Fibroblast of mammary gland (primary cell): ENCODE measurements around the gene GULP1.

Experiments used
- DNase-seq: peaks from one replicate; pipeline ENCODE4 v3.0.0-alpha.2; 2010; ENCODE audit warnings: low read depth
- H3K4me3 ChIP-seq: 2 replicates; pipeline ENCODE4 v1.5.1; 2011; ENCODE audit warnings: low read depth, mild to moderate bottlenecking, low read length, moderate library complexity; ENCODE audit not compliant: control insufficient read depth
- CTCF ChIP-seq: conservative IDR thresholded peaks from 2 replicates; pipeline ENCODE4 v1.5.1; 2011; ENCODE audit warnings: low read depth, low read length, inconsistent platforms; ENCODE audit not compliant: control insufficient read depth, insufficient read depth

The GULP1 gene

DNA sequence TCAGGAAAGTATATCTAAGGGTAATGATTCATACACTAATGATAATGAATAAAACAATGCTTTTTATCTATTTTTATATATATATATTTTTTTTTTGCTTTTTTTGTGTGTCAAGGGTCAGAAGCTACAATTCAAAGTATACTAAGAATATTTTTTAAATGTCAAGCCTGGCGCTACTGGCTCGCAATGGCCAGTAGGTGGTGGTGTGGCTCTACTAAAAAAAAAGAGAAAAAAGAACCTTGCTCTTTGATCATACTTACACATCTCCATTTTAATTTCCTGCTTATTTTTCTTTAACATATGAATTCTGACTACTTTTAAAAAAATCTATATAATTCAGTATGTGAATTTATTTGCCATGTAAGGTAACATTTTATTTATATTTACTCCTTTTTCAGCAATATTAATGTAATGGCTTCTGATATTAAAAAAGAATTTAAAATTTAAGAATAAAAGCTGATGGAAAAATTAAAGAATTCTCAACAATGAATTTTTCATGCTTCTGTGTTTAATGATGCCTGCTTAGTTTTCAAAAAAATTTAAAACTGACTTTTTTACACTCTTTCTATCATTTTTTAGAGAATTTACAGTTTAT, 232.9 kb downstream of the GULP1 start:
- peak; percentile 67 for TF ChIP-seq CTCF
- H3K4me3 ChIP-seq: no peak overlapping the region
- peak; percentile 75 for DNase-seq

DNA sequence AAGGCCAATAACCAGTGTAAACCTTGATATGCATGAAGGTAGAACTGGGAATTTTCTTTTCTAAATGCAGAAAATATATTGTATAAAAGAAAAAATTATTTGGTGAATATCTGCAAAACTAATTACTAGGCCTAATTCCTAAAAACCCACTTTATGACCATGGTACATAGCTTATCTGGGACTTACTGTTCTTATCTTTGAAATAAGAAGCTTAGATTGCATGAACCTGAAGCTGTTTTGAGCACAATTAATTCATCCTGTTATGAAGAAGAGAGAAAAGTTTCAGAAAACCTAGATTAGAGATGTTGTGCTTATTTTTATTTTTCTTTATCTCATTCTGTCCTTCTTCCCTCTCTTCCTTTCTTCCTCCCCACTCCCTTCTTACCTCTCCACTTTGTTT, 235.0 kb downstream of the GULP1 start:
- no peak for TF ChIP-seq CTCF
- DNase-seq: no peak
- H3K4me3 ChIP-seq: no peak overlapping the region

DNA sequence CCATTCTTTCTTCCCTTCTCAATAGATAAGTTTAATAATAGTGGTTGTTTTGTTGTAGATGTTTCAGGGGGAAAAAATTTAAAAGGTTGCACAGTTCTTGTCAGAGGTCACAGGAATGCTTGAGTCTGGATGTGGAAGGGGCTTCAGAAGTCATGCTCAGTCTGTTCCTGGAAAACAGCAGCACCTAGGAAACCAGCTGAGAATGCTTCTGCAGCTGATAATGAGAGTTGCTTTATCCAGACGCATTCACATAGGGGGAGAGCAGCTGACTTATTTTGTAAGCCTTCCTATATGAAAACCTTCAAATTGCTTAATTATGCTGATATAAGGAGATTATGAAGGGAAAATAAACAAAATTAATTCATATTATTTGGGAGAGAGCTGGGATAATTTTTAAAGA, 235.5 kb downstream of the GULP1 start:
- TF ChIP-seq CTCF: no peak
- no peak overlapping the region for H3K4me3 ChIP-seq
- peak; percentile 38 for DNase-seq

- no peak overlapping the region for H3K4me3 ChIP-seq
- no peak for TF ChIP-seq CTCF
- peak; percentile 51 for DNase-seq
These were observed 235.9 kb downstream of the GULP1 start for GRCh38 chr2:188527581-188527993.

DNA sequence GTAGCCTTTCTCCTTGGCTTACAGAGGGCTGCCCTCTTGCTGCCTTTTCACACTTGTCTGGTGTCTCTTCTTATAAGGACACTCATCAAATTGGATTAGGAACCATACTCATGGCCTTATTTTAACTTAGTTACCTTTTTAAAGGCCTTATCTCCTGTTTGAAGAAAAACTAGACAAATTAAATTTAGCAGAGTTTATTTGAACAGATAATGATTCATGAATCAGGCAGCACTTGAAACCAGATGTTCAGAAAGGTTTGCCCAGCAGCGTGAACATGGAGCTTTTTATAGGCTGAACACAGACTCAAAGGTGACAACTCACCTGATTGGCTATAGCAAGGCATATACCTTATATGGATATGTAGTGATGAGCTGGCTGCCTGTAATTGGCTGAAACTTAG, 238.0 kb downstream of the GULP1 start:
- no peak overlapping the region for H3K4me3 ChIP-seq
- peak; percentile 37 for DNase-seq
- no peak for TF ChIP-seq CTCF

- no peak overlapping the region for H3K4me3 ChIP-seq
- no peak for DNase-seq
- no peak for TF ChIP-seq CTCF
These were observed 243.2 kb downstream of the GULP1 start for GRCh38 chr2:188534875-188535274.

DNA sequence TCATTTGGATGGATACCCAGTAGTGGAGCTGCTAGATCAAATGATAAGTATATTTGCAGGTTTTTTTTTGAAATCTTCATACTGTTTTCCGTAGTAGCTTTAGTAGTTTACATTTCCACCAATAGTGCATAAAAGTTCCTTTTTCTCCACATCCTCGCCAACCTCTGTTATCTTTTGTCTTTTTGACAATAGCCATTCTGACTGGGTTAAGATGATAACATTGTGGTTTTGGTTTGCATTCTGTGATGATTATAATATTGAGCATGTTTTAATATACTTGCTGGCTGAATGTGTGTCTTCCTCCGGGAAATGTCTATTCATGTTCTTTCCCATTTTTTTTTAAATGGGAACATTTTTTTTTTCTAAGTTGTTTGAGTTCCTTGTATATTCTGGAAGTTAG, 260.0 kb downstream of the GULP1 start:
- TF ChIP-seq CTCF: no peak
- DNase-seq: no peak
- no peak overlapping the region for H3K4me3 ChIP-seq
